ENCODE results near the gene ITGB8. TPM values are rescaled to one million over a fixed set of nuclear protein-coding genes. Genes with fewer than 3 reads are reported as not detected.

ITGB8 gene
- total RNA-seq, 1 experiment from 2014 or later, result 49.8 TPM

DNA sequence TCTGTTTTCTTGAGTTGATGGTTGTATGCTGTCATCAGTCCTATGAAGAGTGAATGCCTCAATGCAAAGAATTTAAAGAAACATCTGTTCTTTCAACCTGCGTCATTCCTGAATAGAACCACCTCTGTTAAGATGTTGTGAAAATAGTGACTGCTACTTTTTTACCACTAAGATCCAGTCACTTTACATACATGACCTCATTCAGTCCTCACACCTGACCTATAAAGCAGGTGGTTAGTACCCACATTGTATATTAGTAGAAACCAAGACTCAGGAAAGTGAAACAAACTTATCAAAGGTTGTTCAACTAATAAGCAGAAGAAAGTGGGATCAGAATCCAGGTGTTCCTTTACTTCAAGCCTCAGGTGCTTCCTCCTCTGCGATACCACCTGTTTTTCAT lies 64.8 kb downstream of the ITGB8 start:
- in situ Hi-C loops (cut with HindIII; ENCODE audit: low pct_unique_long_range_greater_than_20kb, low sequenced_read_pairs), result no loop called here
- DNase-seq (ENCODE audit: low read depth), result no peak

DNA sequence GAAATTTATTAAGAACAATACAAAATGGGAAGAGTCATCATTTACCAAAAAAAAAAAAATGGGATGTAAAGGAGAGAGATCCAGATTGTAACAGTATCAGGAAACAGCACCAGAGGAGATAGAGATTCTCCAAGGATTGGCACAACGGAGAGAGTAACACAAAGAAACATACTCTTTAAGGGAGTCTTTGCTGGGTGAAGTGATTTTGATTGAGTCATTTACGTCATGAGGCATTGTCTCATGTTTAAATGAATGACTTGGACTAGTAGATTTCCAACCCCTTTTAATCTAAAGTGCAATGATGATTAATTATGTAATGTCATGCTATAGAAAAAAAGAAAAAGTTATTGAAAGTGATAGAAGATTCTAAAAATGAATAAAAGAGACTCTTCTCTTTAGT lies 68.8 kb downstream of the ITGB8 start:
- in situ Hi-C loops (cut with HindIII; ENCODE audit: low pct_unique_long_range_greater_than_20kb, low sequenced_read_pairs), result no loop called here
- peak; percentile 46 for DNase-seq (ENCODE audit: low read depth)

DNA sequence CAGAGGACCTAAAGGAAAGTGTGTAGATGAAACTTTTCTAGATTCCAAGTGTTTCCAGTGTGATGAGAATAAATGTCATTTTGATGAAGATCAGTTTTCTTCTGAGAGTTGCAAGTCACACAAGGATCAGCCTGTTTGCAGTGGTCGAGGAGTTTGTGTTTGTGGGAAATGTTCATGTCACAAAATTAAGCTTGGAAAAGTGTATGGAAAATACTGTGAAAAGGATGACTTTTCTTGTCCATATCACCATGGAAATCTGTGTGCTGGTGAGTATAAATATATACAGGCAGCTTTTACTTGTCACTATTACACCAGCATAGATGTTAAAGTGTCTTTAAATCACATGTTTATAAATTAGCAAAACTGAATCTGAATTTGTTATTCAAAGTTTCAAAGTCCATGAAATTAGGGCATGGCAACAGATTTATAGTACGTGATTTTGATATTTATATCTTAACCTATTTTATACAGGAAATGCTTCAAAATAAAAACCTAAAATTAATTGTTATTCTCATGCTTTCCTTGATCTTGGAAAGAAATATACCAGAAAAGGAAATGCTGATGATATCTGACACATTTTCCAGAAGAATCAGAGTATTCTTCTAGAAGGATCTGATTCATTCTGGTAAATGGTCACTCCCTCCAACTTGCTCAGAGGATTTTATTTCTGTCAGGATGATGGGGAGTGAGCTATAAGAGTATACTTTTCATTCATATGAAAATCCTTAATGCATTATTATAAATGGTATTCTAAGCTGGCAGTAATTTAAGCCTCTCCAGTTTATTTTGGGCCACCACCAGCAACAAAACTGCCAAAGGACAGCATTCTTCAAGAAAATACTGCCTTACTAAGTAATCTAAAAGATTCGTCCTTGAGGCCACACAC lies 71.4 kb downstream of the ITGB8 start:
- DNase-seq (ENCODE audit: low read depth), result no peak
- in situ Hi-C loops (cut with HindIII; ENCODE audit: low pct_unique_long_range_greater_than_20kb, low sequenced_read_pairs), result no loop called here

- no peak for DNase-seq (ENCODE audit: low read depth)
- in situ Hi-C loops (cut with HindIII; ENCODE audit: low pct_unique_long_range_greater_than_20kb, low sequenced_read_pairs), result no loop called here
Observed at GRCh38 chr7:20402747-20403230, 72.1 kb downstream of the ITGB8 start.

- in situ Hi-C loops (cut with HindIII; ENCODE audit: low pct_unique_long_range_greater_than_20kb, low sequenced_read_pairs), result no loop called here
- no peak for DNase-seq (ENCODE audit: low read depth)
Observed at GRCh38 chr7:20403331-20403730, 72.6 kb downstream of the ITGB8 start.

GRCh38 chr7:20404320-20404719 lies 73.6 kb downstream of the ITGB8 start:
- DNase-seq (ENCODE audit: low read depth), result no peak
- in situ Hi-C loops (cut with HindIII; ENCODE audit: low pct_unique_long_range_greater_than_20kb, low sequenced_read_pairs), result no loop called here

- in situ Hi-C loops (cut with HindIII; ENCODE audit: low pct_unique_long_range_greater_than_20kb, low sequenced_read_pairs), result no loop called here
Observed at GRCh38 chr7:20407585-20408466, 77.1 kb downstream of the ITGB8 start.

GRCh38 chr7:20408467-20408826 lies 77.7 kb downstream of the ITGB8 start:
- no peak for DNase-seq (ENCODE audit: low read depth)
- in situ Hi-C loops (cut with HindIII; ENCODE audit: low pct_unique_long_range_greater_than_20kb, low sequenced_read_pairs), result no loop called here

More at GRCh38 chr7:20407585-20408466, 77.1 kb downstream of the ITGB8 start:
- peak; percentile 86 for DNase-seq (ENCODE audit: low read depth)

- peak; percentile 49 for DNase-seq (ENCODE audit: low read depth)
- in situ Hi-C loops (cut with HindIII; ENCODE audit: low pct_unique_long_range_greater_than_20kb, low sequenced_read_pairs), result no loop called here
Observed at GRCh38 chr7:20409961-20410360, 79.3 kb downstream of the ITGB8 start.

- in situ Hi-C loops (cut with HindIII; ENCODE audit: low pct_unique_long_range_greater_than_20kb, low sequenced_read_pairs), result no loop called here
- no peak for DNase-seq (ENCODE audit: low read depth)
Observed at GRCh38 chr7:20411372-20411771, 80.7 kb downstream of the ITGB8 start.

- no peak for DNase-seq (ENCODE audit: low read depth)
- in situ Hi-C loops (cut with HindIII; ENCODE audit: low pct_unique_long_range_greater_than_20kb, low sequenced_read_pairs), result no loop called here
Observed at GRCh38 chr7:20412032-20412431, 81.3 kb downstream of the ITGB8 start.

GRCh38 chr7:20417260-20417659 lies 86.6 kb downstream of the ITGB8 start:
- in situ Hi-C loops (cut with HindIII; ENCODE audit: low pct_unique_long_range_greater_than_20kb, low sequenced_read_pairs), result no loop called here
- DNase-seq (ENCODE audit: low read depth), result no peak

GRCh38 chr7:20417675-20418382 lies 87.1 kb downstream of the ITGB8 start:
- in situ Hi-C loops (cut with HindIII; ENCODE audit: low pct_unique_long_range_greater_than_20kb, low sequenced_read_pairs), result no loop called here

GRCh38 chr7:20424500-20424899 lies 93.8 kb downstream of the ITGB8 start:
- no peak for DNase-seq (ENCODE audit: low read depth)
- in situ Hi-C loops (cut with HindIII; ENCODE audit: low pct_unique_long_range_greater_than_20kb, low sequenced_read_pairs), result no loop called here

More at GRCh38 chr7:20417675-20418382, 87.1 kb downstream of the ITGB8 start:
- no peak for DNase-seq (ENCODE audit: low read depth)

- in situ Hi-C loops (cut with HindIII; ENCODE audit: low pct_unique_long_range_greater_than_20kb, low sequenced_read_pairs), result no loop called here
- DNase-seq (ENCODE audit: low read depth), result no peak
Observed at GRCh38 chr7:20430664-20431063, 100.0 kb downstream of the ITGB8 start.

DNA sequence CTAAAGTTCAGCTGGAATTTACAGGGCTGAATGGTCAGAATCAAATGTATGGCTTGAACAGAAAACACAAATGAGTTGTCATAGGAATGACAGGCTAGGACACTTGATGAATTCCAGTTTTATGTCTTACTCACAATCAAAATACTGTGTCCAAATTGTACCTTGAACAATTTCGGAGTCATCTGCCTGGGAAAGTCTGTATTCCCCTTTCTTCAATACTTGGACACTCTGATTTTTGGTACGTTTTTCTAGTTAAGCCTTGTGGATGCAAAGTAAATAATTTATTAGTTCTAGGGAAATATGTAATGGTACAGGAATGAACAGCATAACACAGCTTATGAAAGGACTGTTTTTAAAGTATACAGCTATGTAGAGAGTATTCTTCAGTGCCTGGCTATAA lies 100.4 kb downstream of the ITGB8 start:
- in situ Hi-C loops (cut with HindIII; ENCODE audit: low pct_unique_long_range_greater_than_20kb, low sequenced_read_pairs), result no loop called here

DNA sequence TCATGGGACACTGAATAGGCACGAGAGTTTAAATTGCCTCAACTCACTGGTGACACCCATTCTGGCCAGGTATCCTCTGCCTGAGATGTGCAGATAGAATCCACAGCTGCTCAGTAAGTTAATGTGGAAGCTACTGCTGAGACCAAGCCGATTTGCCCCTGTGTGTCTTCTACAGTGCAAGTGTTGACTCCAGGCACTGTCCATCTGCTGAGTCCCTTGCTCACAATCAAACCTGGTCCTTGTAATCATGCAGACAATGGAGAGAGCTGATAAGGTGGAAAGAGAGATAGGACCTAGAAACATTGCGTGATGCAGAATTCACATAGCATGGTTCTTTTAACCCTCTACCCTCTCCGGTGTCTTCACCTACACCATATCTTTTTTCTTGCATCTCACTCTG lies 101.4 kb downstream of the ITGB8 start:
- DNase-seq (ENCODE audit: low read depth), result no peak
- in situ Hi-C loops (cut with HindIII; ENCODE audit: low pct_unique_long_range_greater_than_20kb, low sequenced_read_pairs), result no loop called here

More for the DNA sequence above, 100.4 kb downstream of the ITGB8 start:
- no peak for DNase-seq (ENCODE audit: low read depth)

GRCh38 chr7:20435305-20435704 lies 104.6 kb downstream of the ITGB8 start:
- DNase-seq (ENCODE audit: low read depth), result no peak
- in situ Hi-C loops (cut with HindIII; ENCODE audit: low pct_unique_long_range_greater_than_20kb, low sequenced_read_pairs), result no loop called here
